HepG2 (cell line): ENCODE results near the gene BAG3. TPM values are rescaled to one million over a fixed set of nuclear protein-coding genes. Genes with fewer than 3 reads are reported as not detected.

Experiments used
- FOXC1 ChIP-seq: sonication (generic); formaldehyde crosslinking; IDR thresholded peaks from 2 replicates; pipeline ENCODE4 v1.8.0; 2022; ENCODE audit warnings: mild to moderate bottlenecking, missing genetic modification reagents, borderline replicate concordance
- HNF1B ChIP-seq: sonication (generic); formaldehyde crosslinking; IDR thresholded peaks from 2 replicates; pipeline ENCODE4 v1.5.1; 2020; ENCODE audit warnings: mild to moderate bottlenecking, moderate library complexity, missing genetic modification reagents
- HOXD1 ChIP-seq: sonication (generic); formaldehyde crosslinking; IDR thresholded peaks from 2 replicates; pipeline ENCODE4 v1.5.0; 2020; ENCODE audit warnings: missing genetic modification reagents
- NAIF1 ChIP-seq: sonication (generic); formaldehyde crosslinking; IDR thresholded peaks from 2 replicates; pipeline ENCODE4 v1.5.0; 2020; ENCODE audit warnings: mild to moderate bottlenecking, missing genetic modification reagents, borderline replicate concordance
- SAP130 ChIP-seq: IDR thresholded peaks from 2 replicates; pipeline ENCODE4 v1.6.1; 2016; ENCODE audit warnings: low read depth
- SIN3A ChIP-seq: IDR thresholded peaks from 2 replicates; pipeline ENCODE4 v1.6.1; 2011; ENCODE audit warnings: low read depth, mild to moderate bottlenecking, control low read depth, low read length, borderline replicate concordance
- SOX6 ChIP-seq, 2 experiments: fragments of 450-650 bp in 1 of 2; sonication (generic) in 1 of 2; formaldehyde crosslinking in 1 of 2; IDR thresholded peaks; 2 replicates each; pipeline versions ENCODE4 v1.4.0 to v1.6.1; 2017 to 2020; ENCODE audit warnings: antibody characterized with exemption in 1 of 2, mild to moderate bottlenecking in 1 of 2, missing genetic modification reagents in 1 of 2
- UBTF ChIP-seq: sonication (generic); formaldehyde crosslinking; IDR thresholded peaks from 2 replicates; pipeline ENCODE4 v1.4.0; 2020; ENCODE audit warnings: mild to moderate bottlenecking, missing genetic modification reagents
- ZFX ChIP-seq: sonication (generic); formaldehyde crosslinking; IDR thresholded peaks from 2 replicates; pipeline ENCODE4 v1.4.0; 2020; ENCODE audit warnings: mild to moderate bottlenecking, low read depth, missing genetic modification reagents, moderate library complexity
- ZNF501 ChIP-seq: sonication (generic); formaldehyde crosslinking; IDR thresholded peaks from 2 replicates; pipeline ENCODE4 v1.5.1; 2020; ENCODE audit warnings: mild to moderate bottlenecking, moderate library complexity, missing genetic modification reagents
- ZNF564 ChIP-seq: sonication (generic); formaldehyde crosslinking; IDR thresholded peaks from 2 replicates; pipeline ENCODE4 v1.8.1; 2023; ENCODE audit warnings: mild to moderate bottlenecking, missing genetic modification reagents
- ZNF577 ChIP-seq: sonication (generic); formaldehyde crosslinking; IDR thresholded peaks from 2 replicates; pipeline ENCODE4 v1.4.0; 2020; ENCODE audit warnings: mild to moderate bottlenecking, low read depth, missing genetic modification reagents, borderline replicate concordance
- ZNF609 ChIP-seq: sonication (generic); formaldehyde crosslinking; IDR thresholded peaks from 2 replicates; pipeline ENCODE4 v1.4.0; 2020; ENCODE audit warnings: mild to moderate bottlenecking, missing genetic modification reagents, borderline replicate concordance
- polyA plus RNA-seq, 8 experiments: library from polyadenylated mRNA; depleted of rRNA in 3 of 8; stranded (reverse) in 7 of 8; unstranded in 1 of 8; fragments of >200 nt; fragmentation: Illumina TruSeq in 4 of 8; extraction: Trizol in 4 of 8; gene quantifications; 2 replicates each; pipeline versions ENCODE4 v1.2.1 to v1.2.3, GENCODE V29; 2011 to 2016; ENCODE audit warnings: low read depth in 4 of 8, missing spikeins in 1 of 8, mixed read lengths in 1 of 8; ENCODE audit not compliant: insufficient read depth in 1 of 8
- total RNA-seq, 5 experiments: library from RNA; depleted of rRNA; stranded (reverse); fragments of >200 nt; fragmentation: Illumina TruSeq; extraction: Trizol; gene quantifications; 2 replicates each; pipeline ENCODE4 v1.2.3, GENCODE V29; 2016; ENCODE audit warnings: low read depth in 1 of 5

BAG3 gene
- total and polyA plus RNA-seq, 2 of the 13 experiments (the other 11 are each of a cell fraction or from before 2014, with no cell fraction given) = 2.9 to 6.7 TPM

- no peak for TF ChIP-seq SOX6 (IDR thresholded peaks at IDR 0.05)
- no peak for TF ChIP-seq SOX6 (CRISPR knock-in tag; IDR thresholded peaks at IDR 0.05)
- 0 out of 2 replicates have a peak, but pooled peaks have one; percentile 11 for TF ChIP-seq UBTF (CRISPR knock-in tag)
- 0 out of 2 replicates have a peak, but pooled peaks have one; percentile 30 for TF ChIP-seq SIN3A
- TF ChIP-seq ZNF577 (CRISPR knock-in tag) = no peak
- 0 out of 2 replicates have a peak, but pooled peaks have one; percentile 30 for TF ChIP-seq FOXC1 (CRISPR knock-in tag)
- peak; percentile 30; the same call in 1 of the 2 replicates for TF ChIP-seq HNF1B (CRISPR knock-in tag)
- peak; percentile 63 for TF ChIP-seq ZNF501
- 0 out of 2 replicates have a peak, but pooled peaks have one; percentile 45 for TF ChIP-seq NAIF1 (CRISPR knock-in tag)
- TF ChIP-seq ZFX (CRISPR knock-in tag) = peak; percentile 29
- TF ChIP-seq HOXD1 (CRISPR knock-in tag) = no peak
- peak; percentile 60; the same call in 1 of the 2 replicates for TF ChIP-seq ZNF564
- TF ChIP-seq ZNF609 = 0 out of 2 replicates have a peak, but pooled peaks have one; percentile 24
- TF ChIP-seq SAP130 (CRISPR knock-in tag) = 0 out of 2 replicates have a peak, but pooled peaks have one; percentile 30
Measured at GRCh38 chr10:119715628-119716505, 64.7 kb downstream of the BAG3 start (continued).
